ENCODE measurements around the gene FRMD7.

DNA sequence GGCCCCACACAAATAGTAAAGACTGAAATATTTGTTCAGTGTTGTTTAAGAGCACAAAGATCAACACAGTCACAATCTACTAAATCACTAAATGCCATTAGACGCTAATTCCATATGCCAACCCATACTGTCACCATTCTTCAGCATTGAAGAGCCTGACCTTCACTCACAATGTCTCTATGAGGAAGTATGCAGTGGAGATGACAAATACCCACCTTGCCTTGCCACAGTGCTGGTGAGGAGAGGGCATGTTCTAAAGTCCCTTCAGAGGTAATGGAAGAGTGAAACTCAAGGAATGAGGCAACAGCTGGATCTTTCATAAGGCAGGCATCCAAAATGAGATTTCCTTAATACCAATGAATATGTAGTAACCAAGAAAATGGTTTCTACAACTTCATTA, 50.4 kb downstream of the FRMD7 start:
- no peak for TF ChIP-seq POLR2AphosphoS5 (IDR thresholded peaks at IDR 0.05; ENCODE audit: low read depth, low read length)
- no peak for TF ChIP-seq POLR2A (IDR thresholded peaks at IDR 0.05; ENCODE audit: low read depth, low read length)
- no peak for TF ChIP-seq TAF1 (IDR thresholded peaks at IDR 0.05; ENCODE audit: low read depth, low read length)
